HEK293 (cell line): ENCODE measurements around the gene PDIA3.
"Not testable (repeated sequence)": the region's sequence is repeated elsewhere in the genome, so short reads cannot be mapped to it uniquely, and the experiment has no call there.

Source experiments
- CTCF ChIA-PET: fragments of 350-600 bp; formaldehyde crosslinking; extraction: SDS; loops from one replicate; lab custom pipeline; 2021; ENCODE audit warnings: antibody characterized with exemption; lab: Yijun Ruan, JAX
- POLR2A ChIA-PET: fragments of 300-600 bp; formaldehyde crosslinking; extraction: SDS; loops from one replicate; lab custom pipeline; 2020; ENCODE audit warnings: antibody characterized with exemption, inconsistent platforms; lab: Yijun Ruan, JAX
- H3K27ac ChIP-seq: fragments of 200-500 bp; sonication (Bioruptor generic); 2 replicates; pipeline ENCODE4 v1.5.1; 2014; ENCODE audit warnings: low read depth, low read length, control low read depth, inconsistent platforms; ENCODE audit errors: extremely low read depth
- H3K36me3 ChIP-seq, 2 experiments: fragments of 200-500 bp in 1 of 2; sonication (Bioruptor generic) in 1 of 2; 1 replicate in 1 of 2; 2 replicates in 1 of 2; pipeline ENCODE4 v1.5.1; 2014 to 2017; ENCODE audit warnings: inconsistent platforms in 2 of 2, low read length in 2 of 2; ENCODE audit not compliant: control insufficient read depth in 2 of 2, insufficient read depth in 1 of 2
- H3K4me1 ChIP-seq: fragments of 200-500 bp; sonication (Bioruptor generic); 2 replicates; pipeline ENCODE4 v1.5.1; 2014; ENCODE audit warnings: mild to moderate bottlenecking, low read length, inconsistent platforms; ENCODE audit not compliant: control insufficient read depth, insufficient read depth
- H3K4me3 ChIP-seq: 2 replicates; pipeline ENCODE4 v1.5.1; 2011; ENCODE audit warnings: low read depth, mild to moderate bottlenecking, control low read depth, low read length, moderate library complexity
- H3K9me3 ChIP-seq: fragments of 200-500 bp; sonication (Bioruptor generic); 2 replicates; pipeline ENCODE4 v1.5.1; 2014; ENCODE audit warnings: low read depth, low read length, inconsistent platforms; ENCODE audit not compliant: control insufficient read depth, insufficient read depth
- KLF10 ChIP-seq: fragments of 450-650 bp; IDR thresholded peaks from 2 replicates; pipeline ENCODE4 v1.5.1; 2018; ENCODE audit warnings: missing biosample characterization, mild to moderate bottlenecking, missing genetic modification characterization
- MZF1 ChIP-seq: fragments of 450-650 bp; formaldehyde crosslinking; IDR thresholded peaks from 2 replicates; pipeline ENCODE4 v1.5.1; 2017; ENCODE audit warnings: missing biosample characterization, missing genetic modification characterization, borderline replicate concordance
- ZBTB1 ChIP-seq: fragments of 450-650 bp; formaldehyde crosslinking; IDR thresholded peaks from 2 replicates; pipeline ENCODE4 v1.5.1; 2016; ENCODE audit warnings: missing biosample characterization, missing genetic modification characterization
- ZFP3 ChIP-seq: fragments of 450-650 bp; formaldehyde crosslinking; IDR thresholded peaks from 2 replicates; pipeline ENCODE4 v1.5.1; 2016; ENCODE audit warnings: low read depth, missing biosample characterization, missing genetic modification characterization
- ZFP69B ChIP-seq: fragments of 450-650 bp; formaldehyde crosslinking; IDR thresholded peaks from 2 replicates; pipeline ENCODE4 v1.5.1; 2016; ENCODE audit warnings: missing biosample characterization, missing genetic modification characterization
- ZNF121 ChIP-seq: fragments of 450-650 bp; formaldehyde crosslinking; IDR thresholded peaks from 2 replicates; pipeline ENCODE4 v1.5.1; 2016; ENCODE audit warnings: missing biosample characterization, missing genetic modification characterization
- ZNF211 ChIP-seq: fragments of 450-650 bp; formaldehyde crosslinking; IDR thresholded peaks from 2 replicates; pipeline ENCODE4 v1.5.1; 2016; ENCODE audit warnings: low read depth, missing biosample characterization, missing genetic modification characterization
- ZNF335 ChIP-seq: fragments of 450-650 bp; formaldehyde crosslinking; conservative IDR thresholded peaks from 2 replicates; pipeline ENCODE4 v1.5.1; 2016; ENCODE audit warnings: missing biosample characterization, missing genetic modification characterization
- ZNF398 ChIP-seq: fragments of 450-650 bp; formaldehyde crosslinking; IDR thresholded peaks from 2 replicates; pipeline ENCODE4 v1.5.1; 2017; ENCODE audit warnings: missing biosample characterization, missing genetic modification characterization
- ZNF473 ChIP-seq: fragments of 450-650 bp; formaldehyde crosslinking; IDR thresholded peaks from 2 replicates; pipeline ENCODE4 v1.5.1; 2017; ENCODE audit warnings: missing biosample characterization, missing genetic modification characterization
- ZNF501 ChIP-seq: fragments of 450-650 bp; formaldehyde crosslinking; IDR thresholded peaks from 2 replicates; pipeline ENCODE4 v1.5.1; 2016; ENCODE audit warnings: missing biosample characterization, missing genetic modification characterization
- ZNF664 ChIP-seq: fragments of 450-650 bp; formaldehyde crosslinking; IDR thresholded peaks from 2 replicates; pipeline ENCODE4 v1.5.1; 2016; ENCODE audit warnings: missing biosample characterization, missing genetic modification characterization
- ZNF701 ChIP-seq: fragments of 450-650 bp; formaldehyde crosslinking; IDR thresholded peaks from 2 replicates; pipeline ENCODE4 v1.5.1; 2016; ENCODE audit warnings: missing biosample characterization, missing genetic modification characterization
- TF ChIP-seq, protein P1 (sequence below): fragments of 450-650 bp; formaldehyde crosslinking; IDR thresholded peaks from 2 replicates; pipeline ENCODE4 v1.5.1; 2016; ENCODE audit warnings: missing biosample characterization, missing genetic modification characterization
- TF ChIP-seq, protein P2 (sequence below): fragments of 450-650 bp; formaldehyde crosslinking; IDR thresholded peaks from 2 replicates; pipeline ENCODE4 v1.5.1; 2016; ENCODE audit warnings: missing biosample characterization, missing genetic modification characterization
- TF ChIP-seq, protein P3 (sequence below): fragments of 450-650 bp; formaldehyde crosslinking; IDR thresholded peaks from 2 replicates; pipeline ENCODE4 v1.5.1; 2016; ENCODE audit warnings: missing biosample characterization, missing genetic modification characterization

The PDIA3 gene

DNA sequence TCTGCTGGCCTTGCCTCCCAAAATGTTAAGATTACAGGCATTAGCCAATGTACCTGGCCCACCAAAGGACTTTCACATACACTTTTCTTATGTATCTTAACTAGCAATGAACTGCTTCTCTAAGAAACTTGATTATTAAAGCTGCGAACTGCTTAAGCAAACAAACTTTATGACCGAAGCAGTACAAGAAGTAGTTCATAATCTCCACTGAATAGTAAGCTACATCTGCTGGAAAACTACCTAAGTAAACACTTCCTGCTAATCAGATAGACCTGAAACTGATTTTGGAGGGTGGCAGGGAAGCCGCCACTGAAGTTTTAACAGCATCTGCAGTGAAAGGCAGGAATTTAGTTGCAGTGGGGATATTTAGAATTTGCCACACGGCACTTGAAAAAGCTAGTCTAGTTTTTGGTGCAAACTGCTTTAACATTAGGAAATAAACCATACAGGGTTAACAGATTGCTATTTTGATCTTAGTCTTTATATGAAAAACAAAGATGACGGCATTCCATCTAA lies 62.3 kb downstream of the PDIA3 start:
- Histone ChIP-seq H3K36me3 (peaks cover 42 to 87% of the 10 kb centered on the region in 2 experiments), H3K9me3 (no peaks in the 10 kb centered on the region), H3K4me3 (no peak overlapping the region), H3K27ac (no peak overlapping the region), H3K4me1 (no peaks in the 10 kb centered on the region)
- ChIA-PET CTCF (no interaction called here), POLR2A (interaction anchor here (1.6 kb wide), 1 partner anchor 16 kb away, joined by 4 read pairs; the partner anchor contains the start of gene MFAP1)
- TF ChIP-seq, protein P1, sequence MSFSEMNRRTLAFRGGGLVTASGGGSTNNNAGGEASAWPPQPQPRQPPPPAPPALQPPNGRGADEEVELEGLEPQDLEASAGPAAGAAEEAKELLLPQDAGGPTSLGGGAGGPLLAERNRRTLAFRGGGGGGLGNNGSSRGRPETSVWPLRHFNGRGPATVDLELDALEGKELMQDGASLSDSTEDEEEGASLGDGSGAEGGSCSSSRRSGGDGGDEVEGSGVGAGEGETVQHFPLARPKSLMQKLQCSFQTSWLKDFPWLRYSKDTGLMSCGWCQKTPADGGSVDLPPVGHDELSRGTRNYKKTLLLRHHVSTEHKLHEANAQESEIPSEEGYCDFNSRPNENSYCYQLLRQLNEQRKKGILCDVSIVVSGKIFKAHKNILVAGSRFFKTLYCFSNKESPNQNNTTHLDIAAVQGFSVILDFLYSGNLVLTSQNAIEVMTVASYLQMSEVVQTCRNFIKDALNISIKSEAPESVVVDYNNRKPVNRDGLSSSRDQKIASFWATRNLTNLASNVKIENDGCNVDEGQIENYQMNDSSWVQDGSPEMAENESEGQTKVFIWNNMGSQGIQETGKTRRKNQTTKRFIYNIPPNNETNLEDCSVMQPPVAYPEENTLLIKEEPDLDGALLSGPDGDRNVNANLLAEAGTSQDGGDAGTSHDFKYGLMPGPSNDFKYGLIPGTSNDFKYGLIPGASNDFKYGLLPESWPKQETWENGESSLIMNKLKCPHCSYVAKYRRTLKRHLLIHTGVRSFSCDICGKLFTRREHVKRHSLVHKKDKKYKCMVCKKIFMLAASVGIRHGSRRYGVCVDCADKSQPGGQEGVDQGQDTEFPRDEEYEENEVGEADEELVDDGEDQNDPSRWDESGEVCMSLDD (tag by site-specific recombination) = no peak
- TF ChIP-seq ZBTB1 (tag by site-specific recombination) (no peak), ZFP3 (tag by site-specific recombination) (no peak), MZF1 (tag by site-specific recombination) (no peak), ZNF473 (tag by site-specific recombination) (no peak), KLF10 (tag by site-specific recombination) (no peak), ZNF335 (tag by site-specific recombination) (no peak)

GRCh38 chr15:43808960-43809678 lies 62.9 kb downstream of the PDIA3 start:
- peaks cover 45 to 91% of the 10 kb centered on the region in 2 experiments for H3K36me3 ChIP-seq
- no peaks in the 10 kb centered on the region for H3K9me3 ChIP-seq
- H3K4me1 ChIP-seq = no peaks in the 10 kb centered on the region
- no peak overlapping the region for H3K27ac ChIP-seq
- no peak overlapping the region for H3K4me3 ChIP-seq
- CTCF ChIA-PET = interaction anchor here (0.6 kb wide), 1 partner anchor 25 kb away, joined by 4 read pairs; no protein-coding TSS in a partner anchor
- POLR2A ChIA-PET = interaction anchor here (0.6 to 1.6 kb wide), 3 partner anchors 9 to 768 kb away, joined by 4 to 6 read pairs (median 5); partner anchors contain the start of genes HYPK, MFAP1 and SERINC4
- TF ChIP-seq, protein P2, sequence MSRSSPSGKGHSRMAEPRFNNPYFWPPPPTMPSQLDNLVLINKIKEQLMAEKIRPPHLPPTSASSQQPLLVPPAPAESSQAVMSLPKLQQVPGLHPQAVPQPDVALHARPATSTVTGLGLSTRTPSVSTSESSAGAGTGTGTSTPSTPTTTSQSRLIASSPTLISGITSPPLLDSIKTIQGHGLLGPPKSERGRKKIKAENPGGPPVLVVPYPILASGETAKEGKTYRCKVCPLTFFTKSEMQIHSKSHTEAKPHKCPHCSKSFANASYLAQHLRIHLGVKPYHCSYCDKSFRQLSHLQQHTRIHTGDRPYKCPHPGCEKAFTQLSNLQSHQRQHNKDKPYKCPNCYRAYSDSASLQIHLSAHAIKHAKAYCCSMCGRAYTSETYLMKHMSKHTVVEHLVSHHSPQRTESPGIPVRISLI (tag by site-specific recombination) = peak; percentile 53; the same call in 1 of the 2 replicates
- TF ChIP-seq ZNF701 = no peak

DNA sequence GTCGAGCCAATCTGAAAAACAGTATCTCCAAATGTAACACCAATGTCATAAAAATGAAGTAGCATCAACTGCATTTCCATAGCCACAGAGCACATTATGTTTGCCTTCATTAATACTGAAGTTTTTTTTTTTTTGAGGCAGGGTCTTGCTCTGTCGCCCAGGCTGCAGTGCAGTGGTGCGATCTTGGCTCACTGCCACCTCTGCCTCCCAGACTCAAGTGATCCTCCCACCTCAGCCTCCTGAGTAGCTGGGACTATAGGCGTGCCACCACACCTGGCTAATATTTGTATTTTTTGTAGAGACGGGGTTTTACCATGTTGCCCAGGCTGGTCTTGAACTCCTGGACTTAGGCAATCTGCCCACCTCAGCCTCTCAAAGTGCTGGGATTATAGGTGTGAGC lies 68.8 kb downstream of the PDIA3 start:
- H3K4me1 ChIP-seq, H3K4me3 ChIP-seq, H3K27ac ChIP-seq, CTCF ChIA-PET, POLR2A ChIA-PET, H3K9me3 ChIP-seq: not testable (repeated sequence)
- 0 out of 2 replicates have a peak, but pooled peaks have one; percentile 40 for TF ChIP-seq ZNF121 (tag by site-specific recombination)
- peaks cover 47 to 70% of the 10 kb centered on the region in 2 experiments for H3K36me3 ChIP-seq

- CTCF ChIA-PET = no interaction called here
- TF ChIP-seq ZFP69B (tag by site-specific recombination) (no peak), ZNF664 (tag by site-specific recombination) (no peak), ZNF501 (tag by site-specific recombination) (no peak), ZNF398 (no peak), ZNF211 (tag by site-specific recombination) (no peak)
- TF ChIP-seq, protein P3, sequence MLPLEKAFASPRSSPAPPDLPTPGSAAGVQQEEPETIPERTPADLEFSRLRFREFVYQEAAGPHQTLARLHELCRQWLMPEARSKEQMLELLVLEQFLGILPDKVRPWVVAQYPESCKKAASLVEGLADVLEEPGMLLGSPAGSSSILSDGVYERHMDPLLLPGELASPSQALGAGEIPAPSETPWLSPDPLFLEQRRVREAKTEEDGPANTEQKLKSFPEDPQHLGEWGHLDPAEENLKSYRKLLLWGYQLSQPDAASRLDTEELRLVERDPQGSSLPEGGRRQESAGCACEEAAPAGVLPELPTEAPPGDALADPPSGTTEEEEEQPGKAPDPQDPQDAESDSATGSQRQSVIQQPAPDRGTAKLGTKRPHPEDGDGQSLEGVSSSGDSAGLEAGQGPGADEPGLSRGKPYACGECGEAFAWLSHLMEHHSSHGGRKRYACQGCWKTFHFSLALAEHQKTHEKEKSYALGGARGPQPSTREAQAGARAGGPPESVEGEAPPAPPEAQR (tag by site-specific recombination) = no peak
Observed at GRCh38 chr15:43821505-43821904, 75.3 kb downstream of the PDIA3 start.

More at GRCh38 chr15:43821505-43821904, 75.3 kb downstream of the PDIA3 start:
- Histone ChIP-seq H3K9me3 (no peaks in the 10 kb centered on the region), H3K27ac (no peak overlapping the region), H3K4me3 (no peak overlapping the region), H3K4me1 (0 out of 2 replicates have a peak, but pooled peaks cover 4% of the 10 kb centered on the region), H3K36me3 (peaks cover 11 to 25% of the 10 kb centered on the region in 2 experiments; a peak in 2 of 3 replicates)
- POLR2A ChIA-PET = interaction anchor here (0.9 to 1.0 kb wide), 3 partner anchors 10 to 21 kb away, joined by 3 to 4 read pairs (median 3); partner anchors contain the start of gene HYPK
